KOPT-K1 (cell line): Measurements from ENCODE around the gene HEXA.
A peak's percentile ranks its signal among the peaks of the same experiment; 100 is the strongest.
"Not testable (repeated sequence)": the region's sequence is repeated elsewhere in the genome, so short reads cannot be mapped to it uniquely, and the experiment has no call there.

Experiments
- H3K27ac ChIP-seq: fragments of 200-600 bp; sonication (generic); 2 replicates; pipeline ENCODE4 v1.5.1; 2016; ENCODE audit warnings: antibody characterized with exemption, mild to moderate bottlenecking, low read depth, low read length; ENCODE audit not compliant: poor library complexity, severe bottlenecking
- H3K36me3 ChIP-seq: fragments of 200-600 bp; sonication (generic); 2 replicates; pipeline ENCODE4 v1.5.1; 2017; ENCODE audit warnings: antibody characterized with exemption, mild to moderate bottlenecking, low read length, moderate library complexity; ENCODE audit not compliant: insufficient read depth
- H3K9me3 ChIP-seq: fragments of 200-600 bp; sonication (generic); 2 replicates; pipeline ENCODE4 v1.5.1; 2017; ENCODE audit warnings: antibody characterized with exemption, low read length, mild to moderate bottlenecking; ENCODE audit not compliant: insufficient read depth, poor library complexity, severe bottlenecking

HEXA gene

GRCh38 chr15:72375846-72376581 lies at the start of gene HEXA:
Gene HEXA, minus strand, starts transcription at chr15:72376014. Its CDS starts 42 bp downstream, at chr15:72375972.
- H3K27ac ChIP-seq, result peak within 1 kb of the TSS; percentile 70
- peaks cover 3% of the 10 kb centered on the region; the same call in 1 of the 2 replicates for H3K36me3 ChIP-seq
- no peaks in the 10 kb centered on the region for H3K9me3 ChIP-seq

GRCh38 chr15:72423256-72423655 lies 47.4 kb upstream of the HEXA start:
- Histone ChIP-seq H3K27ac (no peak overlapping the region), H3K9me3 (peaks cover 15% of the 10 kb centered on the region), H3K36me3 (no peaks in the 10 kb centered on the region)

GRCh38 chr15:72421484-72421883 lies 45.7 kb upstream of the HEXA start:
- no peak overlapping the region for H3K27ac ChIP-seq
- H3K9me3 ChIP-seq, result peaks cover 5% of the 10 kb centered on the region
- no peaks in the 10 kb centered on the region for H3K36me3 ChIP-seq

- no peaks in the 10 kb centered on the region for H3K36me3 ChIP-seq
- no peak overlapping the region for H3K27ac ChIP-seq
- H3K9me3 ChIP-seq, result peaks cover 5% of the 10 kb centered on the region
Measured at GRCh38 chr15:72420576-72420975, 44.8 kb upstream of the HEXA start.

- not testable (repeated sequence) for H3K9me3 ChIP-seq, H3K36me3 ChIP-seq, H3K27ac ChIP-seq
Measured at GRCh38 chr15:72419768-72420167, 44.0 kb upstream of the HEXA start.

- H3K9me3 ChIP-seq, result no peaks in the 10 kb centered on the region
Measured at GRCh38 chr15:72415304-72415703, 39.5 kb upstream of the HEXA start.

GRCh38 chr15:72413337-72413736 lies 37.5 kb upstream of the HEXA start:
- H3K9me3 ChIP-seq, H3K27ac ChIP-seq, H3K36me3 ChIP-seq: not testable (repeated sequence)

More at GRCh38 chr15:72415304-72415703, 39.5 kb upstream of the HEXA start:
- Histone ChIP-seq H3K36me3 (no peaks in the 10 kb centered on the region), H3K27ac (no peak overlapping the region)

- Histone ChIP-seq H3K27ac (no peak overlapping the region), H3K36me3 (no peaks in the 10 kb centered on the region)
Measured at GRCh38 chr15:72411544-72411943, 35.7 kb upstream of the HEXA start.

GRCh38 chr15:72411111-72411510 lies 35.3 kb upstream of the HEXA start:
- Histone ChIP-seq H3K9me3 (no peaks in the 10 kb centered on the region), H3K36me3 (no peaks in the 10 kb centered on the region), H3K27ac (no peak overlapping the region)

More at GRCh38 chr15:72411544-72411943, 35.7 kb upstream of the HEXA start:
- H3K9me3 ChIP-seq, result no peaks in the 10 kb centered on the region

- no peaks in the 10 kb centered on the region for H3K9me3 ChIP-seq
- no peaks in the 10 kb centered on the region for H3K36me3 ChIP-seq
- H3K27ac ChIP-seq, result no peak overlapping the region
Measured at GRCh38 chr15:72406936-72407335, 31.1 kb upstream of the HEXA start.

- no peaks in the 10 kb centered on the region for H3K9me3 ChIP-seq
- no peaks in the 10 kb centered on the region for H3K36me3 ChIP-seq
Measured at GRCh38 chr15:72404841-72405240, 29.0 kb upstream of the HEXA start.

GRCh38 chr15:72404356-72404755 lies 28.5 kb upstream of the HEXA start:
- H3K36me3 ChIP-seq, result no peaks in the 10 kb centered on the region
- H3K27ac ChIP-seq, result no peak overlapping the region
- H3K9me3 ChIP-seq, result no peaks in the 10 kb centered on the region

More at GRCh38 chr15:72404841-72405240, 29.0 kb upstream of the HEXA start:
- no peak overlapping the region for H3K27ac ChIP-seq

- Histone ChIP-seq H3K36me3 (no peaks in the 10 kb centered on the region), H3K27ac (no peak overlapping the region), H3K9me3 (no peaks in the 10 kb centered on the region)
Measured at GRCh38 chr15:72402726-72403125, 26.9 kb upstream of the HEXA start.

GRCh38 chr15:72398648-72399047 lies 22.8 kb upstream of the HEXA start:
- no peaks in the 10 kb centered on the region for H3K36me3 ChIP-seq
- no peaks in the 10 kb centered on the region for H3K9me3 ChIP-seq
- H3K27ac ChIP-seq, result no peak overlapping the region

- Histone ChIP-seq H3K9me3 (no peaks in the 10 kb centered on the region), H3K27ac (no peak within 1 kb of the TSS), H3K36me3 (no peaks in the 10 kb centered on the region)
Measured at GRCh38 chr15:72397796-72398588, 22.2 kb upstream of the HEXA start, which contains the start of gene TMEM202. Gene TMEM202, plus strand, starts transcription at chr15:72398305. Its CDS starts 22 bp downstream, at chr15:72398327.
